Mesendoderm (in vitro differentiated cells): ENCODE data around the gene PSKH1.

Experiments
- DNase-seq: peaks from one replicate; pipeline ENCODE4 v3.0.0; 2013
- H2AK5ac ChIP-seq: 2 replicates; pipeline ENCODE4 v1.6.1; 2013; ENCODE audit warnings: low read length, inconsistent platforms
- H2BK120ac ChIP-seq: 2 replicates; pipeline ENCODE4 v1.6.1; 2013; ENCODE audit warnings: low read depth, mild to moderate bottlenecking, low read length, moderate library complexity, mixed read lengths
- H2BK15ac ChIP-seq: replicated peaks from 2 replicates; pipeline ENCODE4 v1.6.1; 2013; ENCODE audit warnings: low read depth, mild to moderate bottlenecking, moderate library complexity
- H2BK5ac ChIP-seq: 2 replicates; pipeline ENCODE4 v1.6.1; 2013; ENCODE audit warnings: low read length, inconsistent platforms
- H3K18ac ChIP-seq: 2 replicates; pipeline ENCODE4 v1.6.1; 2013; ENCODE audit warnings: mild to moderate bottlenecking, low read length, mixed read lengths
- H3K23ac ChIP-seq: one replicate; pipeline ENCODE4 v1.6.1; 2013; ENCODE audit warnings: low read length
- H3K27ac ChIP-seq: 2 replicates; pipeline ENCODE4 v1.5.1; 2013; ENCODE audit warnings: low read depth, mild to moderate bottlenecking, inconsistent platforms, low read length, moderate library complexity
- H3K27me3 ChIP-seq: 2 replicates; pipeline ENCODE4 v1.6.1; 2013; ENCODE audit warnings: low read length, control low read depth, mild to moderate bottlenecking, inconsistent platforms; ENCODE audit not compliant: insufficient read depth, poor library complexity
- H3K36me3 ChIP-seq: 2 replicates; pipeline ENCODE4 v1.6.1; 2013; ENCODE audit warnings: low read length, inconsistent platforms; ENCODE audit not compliant: control insufficient read depth, insufficient read depth
- H3K4ac ChIP-seq: one replicate; pipeline ENCODE4 v1.6.1; 2013; ENCODE audit warnings: low read depth, mild to moderate bottlenecking, low read length, moderate library complexity
- H3K4me1 ChIP-seq: 2 replicates; pipeline ENCODE4 v1.6.1; 2013; ENCODE audit warnings: low read depth, low read length, inconsistent platforms; ENCODE audit not compliant: control insufficient read depth
- H3K4me2 ChIP-seq: 2 replicates; pipeline ENCODE4 v1.6.1; 2013; ENCODE audit warnings: low read length
- H3K4me3 ChIP-seq: 2 replicates; pipeline ENCODE4 v1.5.1; 2013; ENCODE audit warnings: mild to moderate bottlenecking, low read length
- H3K56ac ChIP-seq: one replicate; pipeline ENCODE4 v1.6.1; 2013; ENCODE audit warnings: low read length
- H3K79me1 ChIP-seq: 2 replicates; pipeline ENCODE4 v1.6.1; 2013; ENCODE audit warnings: low read length, inconsistent platforms
- H3K79me2 ChIP-seq: 2 replicates; pipeline ENCODE4 v1.6.1; 2013; ENCODE audit warnings: mild to moderate bottlenecking, low read length; ENCODE audit not compliant: control insufficient read depth, insufficient read depth
- H3K9ac ChIP-seq: 2 replicates; pipeline ENCODE4 v1.6.1; 2013; ENCODE audit warnings: low read length, inconsistent platforms
- H4K5ac ChIP-seq: one replicate; pipeline ENCODE4 v1.6.1; 2013; ENCODE audit warnings: low read length
- H4K8ac ChIP-seq: one replicate; pipeline ENCODE4 v1.6.1; 2013; ENCODE audit warnings: low read depth, mild to moderate bottlenecking, control low read depth, low read length, moderate library complexity
- WGBS: extraction: QIAGEN DNeasy Blood & Tissue Kit; methylation state at CpG from one replicate; pipeline ENCODE4 v1.1.7; 2013; ENCODE audit warnings: low lambda C conversion rate, missing lambda C conversion rate; ENCODE audit not compliant: insufficient coverage; ENCODE audit errors: extremely low coverage; 5-methylcytosine and 5-hydroxymethylcytosine counted together

Gene PSKH1

GRCh38 chr16:67856927-67857546 lies 36.0 kb upstream of the PSKH1 start:
- peaks cover 36% of the 10 kb centered on the region for H3K79me1 ChIP-seq
- H2BK5ac ChIP-seq, result no peak overlapping the region
- no peak overlapping the region for H3K4me2 ChIP-seq
- H4K8ac ChIP-seq, result no peak overlapping the region
- peaks cover 1% of the 10 kb centered on the region for H3K36me3 ChIP-seq
- no CpG with 5 or more reads among the region's 5 CpGs for WGBS
- H2AK5ac ChIP-seq, result no peak overlapping the region
- no peak overlapping the region for H3K4ac ChIP-seq
- H3K79me2 ChIP-seq, result peaks cover 87% of the 10 kb centered on the region
- no peak overlapping the region for H2BK120ac ChIP-seq
- H3K9ac ChIP-seq, result no peak overlapping the region
- no peak overlapping the region for H3K56ac ChIP-seq
- H3K4me1 ChIP-seq, result peaks cover 3% of the 10 kb centered on the region
- H3K18ac ChIP-seq, result no peak overlapping the region
- no peaks in the 10 kb centered on the region for H3K27me3 ChIP-seq
- no peak overlapping the region for H4K5ac ChIP-seq
- no peak overlapping the region for H3K4me3 ChIP-seq
- DNase-seq, result no peak
- H3K27ac ChIP-seq, result no peak overlapping the region
- H2BK15ac ChIP-seq, result no peak overlapping the region
- H3K23ac ChIP-seq, result no peak overlapping the region

GRCh38 chr16:67857547-67858233 lies 35.4 kb upstream of the PSKH1 start:
- no peak overlapping the region for H2BK5ac ChIP-seq
- H2BK120ac ChIP-seq, result no peak overlapping the region
- H3K4me1 ChIP-seq, result peaks cover 3% of the 10 kb centered on the region
- peaks cover 40% of the 10 kb centered on the region for H3K79me1 ChIP-seq
- no CpG with 5 or more reads among the region's 3 CpGs for WGBS
- H3K27ac ChIP-seq, result peak overlapping the region; percentile 22
- no peak overlapping the region for H3K4ac ChIP-seq
- H2BK15ac ChIP-seq, result no peak overlapping the region
- H3K23ac ChIP-seq, result no peak overlapping the region
- no peak overlapping the region for H3K4me3 ChIP-seq
- H3K27me3 ChIP-seq, result no peaks in the 10 kb centered on the region
- peaks cover 90% of the 10 kb centered on the region for H3K79me2 ChIP-seq
- no peak overlapping the region for H4K5ac ChIP-seq
- no peak overlapping the region for H2AK5ac ChIP-seq
- H3K36me3 ChIP-seq, result peaks cover 1% of the 10 kb centered on the region
- no peak overlapping the region for H3K9ac ChIP-seq
- H4K8ac ChIP-seq, result no peak overlapping the region
- H3K56ac ChIP-seq, result no peak overlapping the region
- DNase-seq, result peak; percentile 96
- no peak overlapping the region for H3K18ac ChIP-seq
- no peak overlapping the region for H3K4me2 ChIP-seq

GRCh38 chr16:67858500-67858899 lies 34.6 kb upstream of the PSKH1 start:
- H3K4me1 ChIP-seq, result peaks cover 3% of the 10 kb centered on the region
- H3K4me3 ChIP-seq, result no peak overlapping the region
- no peak overlapping the region for H4K5ac ChIP-seq
- no peak overlapping the region for H3K23ac ChIP-seq
- H3K56ac ChIP-seq, result no peak overlapping the region
- no peak overlapping the region for H3K27ac ChIP-seq
- peaks cover 1% of the 10 kb centered on the region for H3K36me3 ChIP-seq
- H2BK5ac ChIP-seq, result no peak overlapping the region
- H2BK120ac ChIP-seq, result no peak overlapping the region
- WGBS, result no CpG with 5 or more reads among the region's 4 CpGs
- no peak overlapping the region for H3K4ac ChIP-seq
- peaks cover 45% of the 10 kb centered on the region for H3K79me1 ChIP-seq
- no peak overlapping the region for H4K8ac ChIP-seq
- no peaks in the 10 kb centered on the region for H3K27me3 ChIP-seq
- H3K79me2 ChIP-seq, result peaks cover 92% of the 10 kb centered on the region
- no peak overlapping the region for H2AK5ac ChIP-seq
- H3K9ac ChIP-seq, result no peak overlapping the region
- no peak for DNase-seq
- H3K4me2 ChIP-seq, result no peak overlapping the region
- H2BK15ac ChIP-seq, result no peak overlapping the region
- H3K18ac ChIP-seq, result no peak overlapping the region

GRCh38 chr16:67860589-67861398 lies 32.3 kb upstream of the PSKH1 start:
- no peak overlapping the region for H2BK5ac ChIP-seq
- H3K4me3 ChIP-seq, result no peak overlapping the region
- H3K27me3 ChIP-seq, result no peaks in the 10 kb centered on the region
- peaks cover 1% of the 10 kb centered on the region for H3K36me3 ChIP-seq
- no peak overlapping the region for H3K27ac ChIP-seq
- H2AK5ac ChIP-seq, result no peak overlapping the region
- no peak overlapping the region for H2BK15ac ChIP-seq
- no peak overlapping the region for H4K8ac ChIP-seq
- H3K56ac ChIP-seq, result peak overlapping the region; percentile 36
- H3K9ac ChIP-seq, result no peak overlapping the region
- H3K18ac ChIP-seq, result no peak overlapping the region
- H3K4me1 ChIP-seq, result peaks cover 3% of the 10 kb centered on the region
- no peak for DNase-seq
- H3K4me2 ChIP-seq, result no peak overlapping the region
- H3K23ac ChIP-seq, result no peak overlapping the region
- no peak overlapping the region for H2BK120ac ChIP-seq
- no peak overlapping the region for H4K5ac ChIP-seq
- H3K79me1 ChIP-seq, result peaks cover 52% of the 10 kb centered on the region
- no CpG with 5 or more reads among the region's 8 CpGs for WGBS
- peaks cover 79% of the 10 kb centered on the region for H3K79me2 ChIP-seq
- H3K4ac ChIP-seq, result no peak overlapping the region

GRCh38 chr16:67861877-67862276 lies 31.2 kb upstream of the PSKH1 start:
- Histone ChIP-seq H3K4me2 (no peak overlapping the region), H4K8ac (no peak overlapping the region), H3K4me3 (no peak overlapping the region), H3K79me1 (peaks cover 51% of the 10 kb centered on the region), H2BK15ac (no peak overlapping the region), H3K18ac (no peak overlapping the region), H3K23ac (no peak overlapping the region), H3K27me3 (no peaks in the 10 kb centered on the region), H3K27ac (no peak overlapping the region), H3K9ac (no peak overlapping the region), H4K5ac (no peak overlapping the region), H3K79me2 (peaks cover 70% of the 10 kb centered on the region), H3K4me1 (peaks cover 3% of the 10 kb centered on the region), H3K4ac (no peak overlapping the region), H2BK120ac (no peak overlapping the region), H2BK5ac (no peak overlapping the region), H3K56ac (no peak overlapping the region), H3K36me3 (peaks cover 1% of the 10 kb centered on the region), H2AK5ac (no peak overlapping the region)
- no peak for DNase-seq
- WGBS, result no CpG with 5 or more reads among the region's 6 CpGs
